Endothelial cell of umbilical vein (primary cell): ENCODE data around the gene ALDH1A2. TPM values are rescaled to one million over a fixed set of nuclear protein-coding genes. Genes with fewer than 3 reads are reported as not detected.

Experiments
- BruUV-seq: library from RNA; stranded (reverse); fragments of 400-500 nt; replicated peaks from 2 replicates; lab custom pipeline; 2021; lab: Mats Ljungman, UMichigan
- CTCF ChIA-PET: fragments of 300-600, 350-600 bp; sonication (Branson Sonifier 250); formaldehyde crosslinking; loops from one replicate; lab custom pipeline; 2021; ENCODE audit warnings: antibody characterized with exemption, inconsistent platforms; lab: Charles Lee
- POLR2A ChIA-PET: fragments of 300-600, 350-600 bp; sonication (Branson Sonifier 250); formaldehyde crosslinking; loops from one replicate; lab custom pipeline; 2021; ENCODE audit warnings: antibody characterized with exemption, inconsistent platforms; lab: Charles Lee
- DNase-seq: peaks from one replicate; pipeline ENCODE4 v3.0.0-alpha.2; 2011; ENCODE audit warnings: low read depth, low spot score
- FAIRE-seq: peaks from 2 replicates; lab custom pipeline; 2011; peaks lifted over from hg19 to GRCh38; lab: Jason Lieb, UNC
- H2AFZ ChIP-seq: 2 replicates; pipeline ENCODE4 v1.6.0; 2012; ENCODE audit warnings: low read depth, low read length, control low read depth, inconsistent platforms
- H3K27ac ChIP-seq: 2 replicates; pipeline ENCODE4 v1.5.1; 2011; ENCODE audit warnings: low read depth, mild to moderate bottlenecking, control low read depth, low read length, moderate library complexity; ENCODE audit not compliant: insufficient read depth
- H3K27me3 ChIP-seq, 2 experiments: 2 replicates each; pipeline versions ENCODE4 v1.6.0 to v1.6.1; 2011; ENCODE audit warnings: low read length in 2 of 2, mixed read lengths in 1 of 2; ENCODE audit not compliant: control insufficient read depth in 2 of 2, insufficient read depth in 2 of 2
- H3K36me3 ChIP-seq, 2 experiments: 2 replicates in 1 of 2; 3 replicates in 1 of 2; pipeline ENCODE4 v1.5.1; 2011; ENCODE audit warnings: low read length in 2 of 2, mild to moderate bottlenecking in 1 of 2, moderate library complexity in 1 of 2; ENCODE audit not compliant: control insufficient read depth in 2 of 2, insufficient read depth in 2 of 2; ENCODE audit errors: extremely low read depth in 1 of 2
- H3K4me1 ChIP-seq: 3 replicates; pipeline ENCODE4 v1.5.1; 2011; ENCODE audit warnings: mild to moderate bottlenecking, low read length; ENCODE audit not compliant: control insufficient read depth, insufficient read depth; ENCODE audit errors: extremely low read depth
- H3K4me2 ChIP-seq: 2 replicates; pipeline ENCODE4 v1.6.1; 2011; ENCODE audit warnings: low read length, control low read depth, mixed read lengths; ENCODE audit not compliant: insufficient read depth
- H3K4me3 ChIP-seq, 3 experiments: fragments of 200-600 bp in 1 of 3; sonication (generic), shearing (Covaris generic) in 1 of 3; replicated peaks in 1 of 3; 2 replicates each; pipeline ENCODE4 v1.5.1; 2011 to 2016; ENCODE audit warnings: control low read depth in 3 of 3, low read length in 3 of 3, mild to moderate bottlenecking in 2 of 3, inconsistent platforms in 1 of 3, low read depth in 1 of 3, moderate library complexity in 1 of 3; ENCODE audit not compliant: insufficient read depth in 1 of 3
- H3K79me2 ChIP-seq: 2 replicates; pipeline ENCODE4 v1.6.0; 2012; ENCODE audit warnings: low read length, inconsistent platforms; ENCODE audit not compliant: control insufficient read depth, insufficient read depth
- H3K9ac ChIP-seq: replicated peaks from 2 replicates; pipeline ENCODE3; 2011; ENCODE audit warnings: low read length, control low read depth; ENCODE audit not compliant: insufficient read depth; ENCODE audit errors: extremely low read depth
- H3K9me1 ChIP-seq: replicated peaks from 3 replicates; pipeline ENCODE4 v1.6.0; 2011; ENCODE audit warnings: mild to moderate bottlenecking, low read length; ENCODE audit not compliant: control insufficient read depth, insufficient read depth; ENCODE audit errors: extremely low read depth
- H3K9me3 ChIP-seq: replicated peaks from 2 replicates; pipeline ENCODE4 v1.5.1; 2012; ENCODE audit warnings: low read length, inconsistent platforms; ENCODE audit not compliant: control insufficient read depth, insufficient read depth
- H4K20me1 ChIP-seq: replicated peaks from 2 replicates; pipeline ENCODE3; 2011; ENCODE audit warnings: mild to moderate bottlenecking, low read length; ENCODE audit not compliant: control insufficient read depth, insufficient read depth; ENCODE audit errors: extremely low read depth
- CTCF ChIP-seq, 2 donors: IDR thresholded peaks; 1 replicate in 1 of 2; 2 replicates in 1 of 2; pipeline ENCODE4 v1.5.1; 2011; ENCODE audit warnings: low read length in 2 of 2, mild to moderate bottlenecking in 2 of 2, moderate library complexity in 2 of 2, control low read depth in 1 of 2, inconsistent platforms in 1 of 2, low read depth in 1 of 2; ENCODE audit not compliant: insufficient read depth in 1 of 2; ENCODE audit errors: extremely low read depth in 1 of 2
- EZH2 ChIP-seq: IDR thresholded peaks from 2 replicates; pipeline ENCODE4 v1.6.1; 2012; ENCODE audit warnings: borderline replicate concordance, low read depth, mild to moderate bottlenecking, moderate library complexity, low read length, inconsistent platforms; ENCODE audit not compliant: severe bottlenecking
- JUN ChIP-seq: IDR thresholded peaks from 2 replicates; pipeline ENCODE4 v1.6.1; 2011; ENCODE audit warnings: borderline replicate concordance, low read depth; ENCODE audit not compliant: insufficient read length, insufficient read depth
- MAX ChIP-seq: IDR thresholded peaks from 2 replicates; pipeline ENCODE4 v1.6.1; 2011; ENCODE audit not compliant: insufficient read depth, insufficient read length
- dilution Hi-C: fragments of 300-500 bp; cut with MboI; formaldehyde crosslinking; loops from one replicate; pipeline ENCODE4 v1.15.0; 2019; ENCODE audit warnings: low sequenced_read_pairs; ENCODE audit not compliant: extremely low pct_ligation_motif_present
- intact Hi-C: fragments of 100-400 bp; cut with micrococcal nuclease; formaldehyde crosslinking; loops from one replicate; pipeline ENCODE4 v1.10.0; 2022
- polyA plus RNA-seq, 4 experiments: library from polyadenylated mRNA; depleted of rRNA in 3 of 4; stranded (reverse) in 3 of 4; unstranded in 1 of 4; fragments of >200 nt; gene quantifications; 2 replicates each; pipeline versions ENCODE4 v1.2.1 to v1.2.3, GENCODE V29; 2011 to 2012; ENCODE audit warnings: missing spikeins in 1 of 4
- total RNA-seq: library from RNA; stranded (reverse); gene quantifications from 2 replicates; pipeline ENCODE4 v1.2.3, GENCODE V29; 2021

ALDH1A2 gene
- total and polyA plus RNA-seq, 2 donors (not counting 3 experiments of a cell fraction or from before 2014, with no cell fraction given): 16.3 to 34.9 TPM

GRCh38 chr15:58056015-58056414 lies 9.5 kb downstream of the ALDH1A2 start:
- dilution Hi-C loops (loop anchor here (25.0 kb wide), 1 partner anchor 194 kb away; no protein-coding TSS in a partner anchor), intact Hi-C loops (no loop called here)
- Histone ChIP-seq H3K9ac (no peak overlapping the region), H3K4me3 (no peak overlapping the region), H2AFZ (no peak overlapping the region), H3K4me2 (no peak overlapping the region), H3K36me3 (no peaks in the 10 kb centered on the region), H3K9me1 (no peaks in the 10 kb centered on the region), H3K27ac (no peak overlapping the region), H3K9me3 (no peaks in the 10 kb centered on the region), H3K27me3 (no peaks in the 10 kb centered on the region), H3K4me1 (no peaks in the 10 kb centered on the region), H3K79me2 (peaks cover 6% of the 10 kb centered on the region), H4K20me1 (no peaks in the 10 kb centered on the region)
- FAIRE-seq (no peak), DNase-seq (no peak)
- no peak for TF ChIP-seq MAX
- TF ChIP-seq JUN: no peak
- no peak for TF ChIP-seq EZH2
- ChIA-PET POLR2A (no interaction called here), CTCF (interaction anchor here (0.9 to 1.3 kb wide), 3 partner anchors 11 to 195 kb away, joined by 3 to 4 read pairs (median 4); no protein-coding TSS in a partner anchor)
- BruUV-seq: no TSS peak

- FAIRE-seq (no peak), DNase-seq (no peak)
- Histone ChIP-seq H3K9me1 (no peaks in the 10 kb centered on the region), H3K9me3 (no peaks in the 10 kb centered on the region), H3K27ac (no peak overlapping the region), H3K36me3 (no peaks in the 10 kb centered on the region), H3K79me2 (no peaks in the 10 kb centered on the region), H3K27me3 (no peaks in the 10 kb centered on the region), H3K9ac (no peak overlapping the region), H3K4me3 (no peak overlapping the region), H2AFZ (no peak overlapping the region), H3K4me2 (no peak overlapping the region), H4K20me1 (no peaks in the 10 kb centered on the region), H3K4me1 (no peaks in the 10 kb centered on the region)
- POLR2A ChIA-PET: no interaction called here
- TF ChIP-seq CTCF (IDR thresholded peaks at IDR 0.05; ENCODE audit: extremely low read depth in 1 of 2, insufficient read depth in 1 of 2, low read depth in 1 of 2, low read length in 2 of 2): no peak
- no TSS peak for BruUV-seq
- CTCF ChIA-PET: no interaction called here
- intact Hi-C loops (no loop called here), dilution Hi-C loops (loop anchor here (25.0 kb wide), 1 partner anchor 191 kb away; no protein-coding TSS in a partner anchor)
These were observed 12.0 kb downstream of the ALDH1A2 start for GRCh38 chr15:58053315-58054153.
